BJ (cell line): ENCODE measurements around the gene TXNRD2. TPM values are rescaled to one million over a fixed set of nuclear protein-coding genes. Genes with fewer than 3 reads are reported as not detected.

Source experiments
- CTCF ChIA-PET: fragments of 350-600 bp; formaldehyde crosslinking; extraction: SDS; loops from one replicate; lab custom pipeline; 2021; ENCODE audit warnings: antibody characterized with exemption, inconsistent platforms; lab: Yijun Ruan, JAX
- POLR2A ChIA-PET: fragments of 300-600 bp; sonication (Branson Sonifier 250); formaldehyde crosslinking; extraction: SDS; loops from one replicate; lab custom pipeline; 2021; ENCODE audit warnings: antibody characterized with exemption; lab: Charles Lee
- DNase-seq: peaks from one replicate; pipeline ENCODE4 v3.0.0-alpha.2; 2011; ENCODE audit warnings: low read depth
- H3K27me3 ChIP-seq: 2 replicates; pipeline ENCODE4 v1.6.0; 2011; ENCODE audit warnings: low read length; ENCODE audit not compliant: control insufficient read depth, insufficient read depth
- H3K36me3 ChIP-seq: 2 replicates; pipeline ENCODE4 v1.5.1; 2011; ENCODE audit warnings: low read length; ENCODE audit not compliant: control insufficient read depth, insufficient read depth
- H3K4me3 ChIP-seq: 2 replicates; pipeline ENCODE4 v1.5.1; 2011; ENCODE audit warnings: low read depth, mild to moderate bottlenecking, control low read depth, low read length
- CTCF ChIP-seq: IDR thresholded peaks from 2 replicates; pipeline ENCODE4 v1.5.1; 2011; ENCODE audit warnings: low read depth, mild to moderate bottlenecking, control low read depth, inconsistent platforms, low read length, moderate library complexity; ENCODE audit not compliant: insufficient read depth
- polyA plus RNA-seq: library from polyadenylated mRNA; depleted of rRNA; stranded (reverse); fragments of >200 nt; gene quantifications from 2 replicates; pipeline ENCODE4 v1.2.3, GENCODE V29; 2011

TXNRD2 gene
- polyA plus RNA-seq, 1 experiment, result 28.5 TPM

DNA sequence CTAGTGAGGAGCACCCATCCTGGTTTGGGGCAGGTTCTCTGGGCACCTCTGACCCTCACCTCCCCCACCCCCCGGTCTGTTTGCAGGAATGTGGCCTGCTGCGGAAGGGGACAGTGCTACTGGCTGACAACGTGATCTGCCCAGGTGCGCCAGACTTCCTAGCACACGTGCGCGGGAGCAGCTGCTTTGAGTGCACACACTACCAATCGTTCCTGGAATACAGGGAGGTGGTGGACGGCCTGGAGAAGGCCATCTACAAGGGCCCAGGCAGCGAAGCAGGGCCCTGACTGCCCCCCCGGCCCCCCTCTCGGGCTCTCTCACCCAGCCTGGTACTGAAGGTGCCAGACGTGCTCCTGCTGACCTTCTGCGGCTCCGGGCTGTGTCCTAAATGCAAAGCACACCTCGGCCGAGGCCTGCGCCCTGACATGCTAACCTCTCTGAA lies 26.9 kb upstream of the TXNRD2 start:
- no peak for TF ChIP-seq CTCF
- CTCF ChIA-PET, result interaction anchor here (0.5 to 7.2 kb wide), 4 partner anchors 10 to 173 kb away, joined by 3 to 97 read pairs (median 5); no protein-coding TSS in a partner anchor
- H3K4me3 ChIP-seq, result no peak overlapping the region
- POLR2A ChIA-PET, result no interaction called here
- peaks cover 42% of the 10 kb centered on the region for H3K36me3 ChIP-seq
- DNase-seq, result no peak
- no peaks in the 10 kb centered on the region for H3K27me3 ChIP-seq

- H3K4me3 ChIP-seq, result no peak overlapping the region
- CTCF ChIA-PET, result interaction anchor here (7.2 kb wide), 1 partner anchor 45 kb away, joined by 97 read pairs; no protein-coding TSS in a partner anchor
- DNase-seq, result no peak
- TF ChIP-seq CTCF, result no peak
- POLR2A ChIA-PET, result no interaction called here
- peaks cover 44% of the 10 kb centered on the region for H3K36me3 ChIP-seq
- H3K27me3 ChIP-seq, result no peaks in the 10 kb centered on the region
Measured at GRCh38 chr22:19967850-19968449, 26.3 kb upstream of the TXNRD2 start.

DNA sequence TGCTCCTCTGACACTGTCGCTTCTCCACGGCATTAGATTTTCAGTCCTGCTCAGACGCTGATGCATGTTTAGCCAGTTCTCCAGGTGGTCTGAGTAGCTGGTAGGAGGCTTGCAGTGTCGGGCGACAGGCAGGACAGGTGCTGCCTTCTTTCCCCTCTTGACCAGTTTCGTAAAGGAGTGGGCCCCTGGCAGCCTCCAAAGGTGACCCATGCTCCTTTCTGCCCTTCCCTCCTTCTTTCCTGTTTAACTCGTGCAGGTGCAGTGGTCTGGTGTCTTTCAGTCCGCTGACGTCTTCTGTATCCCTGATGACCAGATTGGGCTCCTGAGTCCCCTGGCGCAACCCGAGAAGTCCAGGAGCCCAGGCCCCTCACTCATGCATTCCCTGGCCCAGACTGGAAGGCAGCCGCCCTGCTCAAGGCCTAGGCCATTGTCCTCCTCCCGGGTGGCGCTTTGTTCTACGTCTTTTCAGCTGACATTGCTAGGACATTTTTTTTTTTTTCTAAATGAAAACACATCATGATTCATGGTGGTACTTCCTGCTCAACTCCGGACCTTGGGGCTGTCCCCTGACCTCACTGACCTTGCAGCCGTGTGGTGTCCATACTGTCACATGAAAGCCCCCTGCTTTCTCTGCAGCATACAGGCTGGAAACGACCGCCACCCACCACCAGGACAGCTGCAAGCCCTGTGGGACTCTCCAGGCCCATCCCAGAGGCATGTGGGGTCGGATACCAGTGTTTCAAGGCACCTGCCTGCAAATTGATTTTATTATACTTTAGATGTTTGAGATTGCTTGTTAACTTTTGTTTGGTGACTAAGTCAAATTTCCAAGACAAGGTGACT lies 25.5 kb upstream of the TXNRD2 start:
- POLR2A ChIA-PET, result no interaction called here

GRCh38 chr22:19965771-19966709 lies 24.4 kb upstream of the TXNRD2 start:
- no peak for DNase-seq
- peaks cover 42% of the 10 kb centered on the region for H3K36me3 ChIP-seq
- ChIA-PET CTCF (interaction anchor here (0.8 to 7.2 kb wide), 10 partner anchors 8 to 55 kb away, joined by 3 to 97 read pairs (median 4); partner anchors contain the start of gene TANGO2), POLR2A (no interaction called here)
- H3K27me3 ChIP-seq, result no peaks in the 10 kb centered on the region
- no peak overlapping the region for H3K4me3 ChIP-seq
- peak; percentile 48 for TF ChIP-seq CTCF

More for the DNA sequence above, 25.5 kb upstream of the TXNRD2 start:
- no peak overlapping the region for H3K4me3 ChIP-seq
- no peak for TF ChIP-seq CTCF
- CTCF ChIA-PET, result interaction anchor here (0.6 to 7.2 kb wide), 5 partner anchors 14 to 237 kb away, joined by 3 to 97 read pairs (median 5); no protein-coding TSS in a partner anchor
- H3K36me3 ChIP-seq, result peaks cover 41% of the 10 kb centered on the region
- H3K27me3 ChIP-seq, result no peaks in the 10 kb centered on the region
- DNase-seq, result no peak
